SH-SY5Y (cell line): ENCODE data around the gene STEAP2.

Experiments
- GATA2 ChIP-seq: IDR thresholded peaks from 2 replicates; pipeline ENCODE4 v1.6.1; 2011; ENCODE audit warnings: mild to moderate bottlenecking, low read depth, low read length
- GATA3 ChIP-seq: IDR thresholded peaks from 2 replicates; pipeline ENCODE4 v1.6.1; 2011; ENCODE audit warnings: low read depth, mild to moderate bottlenecking, low read length, moderate library complexity

Gene STEAP2

DNA sequence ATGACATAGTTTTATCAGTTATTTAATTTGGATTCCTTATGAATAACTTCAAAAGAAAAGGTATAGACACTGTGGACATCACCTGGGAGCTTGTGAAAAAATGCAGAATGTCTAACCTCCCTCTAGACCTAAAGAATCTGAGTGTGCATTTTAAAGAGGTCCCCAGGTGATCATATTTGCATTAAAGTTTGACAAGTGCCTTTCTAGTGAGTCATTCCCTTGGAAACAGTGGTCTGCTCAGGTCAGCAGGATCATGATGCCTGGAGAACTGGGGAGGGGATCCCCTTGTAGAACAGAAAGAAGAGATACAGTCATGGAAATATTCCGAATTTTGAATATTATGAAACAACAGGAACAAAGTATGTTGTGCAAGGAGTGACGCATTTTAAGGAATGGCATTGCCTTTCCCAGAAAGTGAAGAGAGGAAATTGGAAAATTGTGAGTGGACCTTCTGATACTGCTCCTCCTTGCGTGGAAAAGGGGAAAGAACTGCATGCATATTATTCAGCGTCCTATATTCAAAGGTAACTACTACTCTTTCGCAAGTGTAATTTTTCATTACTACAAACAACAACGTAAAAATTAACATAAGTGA, 4.6 kb downstream of the STEAP2 start:
- no peak for TF ChIP-seq GATA2
- TF ChIP-seq GATA3: no peak

- TF ChIP-seq GATA3 (no peak), GATA2 (no peak)
Observed at GRCh38 chr7:90216771-90217170, 5.2 kb downstream of the STEAP2 start.

DNA sequence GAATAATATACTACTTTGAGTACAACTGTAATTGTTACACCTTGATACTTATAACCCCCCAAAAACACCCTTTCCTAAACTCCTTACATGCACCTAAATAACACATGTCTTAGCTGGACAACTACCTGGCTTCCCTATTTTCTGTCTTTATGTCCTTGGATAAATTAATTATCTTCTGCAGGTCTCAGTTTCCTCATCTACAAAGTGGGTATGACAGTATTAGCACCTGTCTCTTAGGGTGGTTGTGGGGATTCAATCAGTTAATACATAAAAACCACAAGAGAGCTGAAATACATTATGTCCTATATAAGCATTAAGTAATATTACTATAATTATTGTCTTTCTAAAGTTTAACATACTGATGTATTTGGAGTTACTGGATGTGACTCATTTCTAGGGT, 10.8 kb downstream of the STEAP2 start:
- TF ChIP-seq GATA3 (no peak), GATA2 (no peak)

GRCh38 chr7:90222811-90223725, 11.5 kb downstream of the STEAP2 start:
- TF ChIP-seq GATA2 (no peak), GATA3 (no peak)

- no peak for TF ChIP-seq GATA3
- TF ChIP-seq GATA2: no peak
Observed at GRCh38 chr7:90224195-90224594, 12.7 kb downstream of the STEAP2 start.

DNA sequence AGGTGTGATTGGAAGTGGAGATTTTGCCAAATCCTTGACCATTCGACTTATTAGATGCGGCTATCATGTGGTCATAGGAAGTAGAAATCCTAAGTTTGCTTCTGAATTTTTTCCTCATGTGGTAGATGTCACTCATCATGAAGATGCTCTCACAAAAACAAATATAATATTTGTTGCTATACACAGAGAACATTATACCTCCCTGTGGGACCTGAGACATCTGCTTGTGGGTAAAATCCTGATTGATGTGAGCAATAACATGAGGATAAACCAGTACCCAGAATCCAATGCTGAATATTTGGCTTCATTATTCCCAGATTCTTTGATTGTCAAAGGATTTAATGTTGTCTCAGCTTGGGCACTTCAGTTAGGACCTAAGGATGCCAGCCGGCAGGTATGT, 13.6 kb downstream of the STEAP2 start:
- TF ChIP-seq GATA3 (no peak), GATA2 (no peak)

DNA sequence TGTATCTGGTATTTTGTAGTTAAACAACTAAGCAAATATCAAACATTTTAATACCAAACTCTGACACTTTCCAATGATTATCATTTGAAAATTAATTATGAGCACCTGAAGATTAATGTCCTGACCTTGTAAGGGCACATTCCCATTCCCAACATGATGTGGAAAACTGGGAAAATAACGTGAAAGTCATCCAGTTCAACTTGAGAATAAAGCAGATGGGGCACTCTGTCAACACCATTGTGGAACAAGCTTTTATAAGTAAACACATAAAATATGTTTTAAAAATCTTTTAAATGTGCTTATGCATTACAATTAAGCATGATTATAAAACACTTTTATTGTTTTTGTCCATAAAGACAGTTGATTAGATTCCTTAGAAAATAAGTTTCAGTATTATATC, 14.1 kb downstream of the STEAP2 start:
- TF ChIP-seq GATA2 (no peak), GATA3 (no peak)

GRCh38 chr7:90227259-90227658, 15.7 kb downstream of the STEAP2 start:
- no peak for TF ChIP-seq GATA2
- no peak for TF ChIP-seq GATA3

- TF ChIP-seq GATA2: no peak
Observed at GRCh38 chr7:90229682-90230081, 18.1 kb downstream of the STEAP2 start.

GRCh38 chr7:90230834-90231233, 19.3 kb downstream of the STEAP2 start:
- no peak for TF ChIP-seq GATA3
- TF ChIP-seq GATA2: no peak

GRCh38 chr7:90231304-90231703, 19.8 kb downstream of the STEAP2 start:
- TF ChIP-seq GATA3 (no peak), GATA2 (no peak)

DNA sequence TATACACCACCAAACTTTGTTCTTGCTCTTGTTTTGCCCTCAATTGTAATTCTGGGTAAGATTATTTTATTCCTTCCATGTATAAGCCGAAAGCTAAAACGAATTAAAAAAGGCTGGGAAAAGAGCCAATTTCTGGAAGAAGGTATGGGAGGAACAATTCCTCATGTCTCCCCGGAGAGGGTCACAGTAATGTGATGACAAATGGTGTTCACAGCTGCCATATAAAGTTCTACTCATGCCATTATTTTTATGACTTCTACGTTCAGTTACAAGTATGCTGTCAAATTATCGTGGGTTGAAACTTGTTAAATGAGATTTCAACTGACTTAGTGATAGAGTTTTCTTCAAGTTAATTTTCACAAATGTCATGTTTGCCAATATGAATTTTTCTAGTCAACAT, 20.9 kb downstream of the STEAP2 start:
- TF ChIP-seq GATA3 (no peak), GATA2 (no peak)

- TF ChIP-seq GATA3 (no peak), GATA2 (no peak)
Observed at GRCh38 chr7:90233569-90233968, 22.0 kb downstream of the STEAP2 start.

DNA sequence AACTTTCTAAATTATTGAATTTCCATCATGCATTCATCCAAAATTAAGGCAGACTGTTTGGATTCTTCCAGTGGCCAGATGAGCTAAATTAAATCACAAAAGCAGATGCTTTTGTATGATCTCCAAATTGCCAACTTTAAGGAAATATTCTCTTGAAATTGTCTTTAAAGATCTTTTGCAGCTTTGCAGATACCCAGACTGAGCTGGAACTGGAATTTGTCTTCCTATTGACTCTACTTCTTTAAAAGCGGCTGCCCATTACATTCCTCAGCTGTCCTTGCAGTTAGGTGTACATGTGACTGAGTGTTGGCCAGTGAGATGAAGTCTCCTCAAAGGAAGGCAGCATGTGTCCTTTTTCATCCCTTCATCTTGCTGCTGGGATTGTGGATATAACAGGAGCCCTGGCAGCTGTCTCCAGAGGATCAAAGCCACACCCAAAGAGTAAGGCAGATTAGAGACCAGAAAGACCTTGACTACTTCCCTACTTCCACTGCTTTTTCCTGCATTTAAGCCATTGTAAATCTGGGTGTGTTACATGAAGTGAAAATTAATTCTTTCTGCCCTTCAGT, 25.3 kb downstream of the STEAP2 start:
- TF ChIP-seq GATA2: no peak
- no peak for TF ChIP-seq GATA3

DNA sequence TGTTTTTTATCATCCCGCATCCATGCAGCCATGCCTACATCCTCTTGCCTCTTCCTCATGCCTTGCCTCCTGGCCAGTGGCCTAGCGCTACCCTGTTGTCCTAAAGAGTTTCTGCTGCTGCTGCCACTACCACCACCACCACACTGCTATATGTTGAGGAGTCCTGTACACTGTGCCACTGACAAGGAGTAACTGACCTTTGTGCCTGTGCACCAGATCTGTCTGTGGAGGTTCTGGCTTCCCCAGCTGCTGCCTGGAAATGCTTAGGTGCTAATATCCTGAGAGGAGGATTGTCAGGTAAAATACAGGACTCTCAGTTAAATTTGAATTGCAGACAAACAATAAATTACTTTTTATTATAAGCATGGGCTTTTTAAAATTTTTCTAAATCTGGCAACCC, 26.5 kb downstream of the STEAP2 start:
- no peak for TF ChIP-seq GATA2
- TF ChIP-seq GATA3: no peak

DNA sequence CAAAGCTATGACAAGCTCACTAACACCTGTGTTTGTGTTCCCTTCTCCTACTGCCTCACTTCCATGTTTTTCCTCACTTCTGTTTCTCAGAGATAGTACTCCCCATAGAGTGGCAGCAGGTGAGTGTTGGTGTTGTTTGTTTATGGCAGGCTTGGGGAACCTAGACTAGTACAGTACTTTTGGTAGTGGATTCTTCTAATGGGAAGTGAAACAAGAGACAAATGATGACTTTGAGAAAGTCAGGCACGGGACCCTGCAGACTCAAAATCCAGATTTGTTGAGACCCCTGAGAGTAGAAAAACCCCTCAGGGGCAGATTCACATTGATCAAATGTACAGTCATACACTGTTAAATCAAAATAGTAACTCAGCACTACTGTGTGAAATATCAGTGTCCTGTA, 27.0 kb downstream of the STEAP2 start:
- TF ChIP-seq GATA3: no peak
- no peak for TF ChIP-seq GATA2
